LoVo (cell line): ENCODE measurements around the gene TESK2.
"Not testable (repeated sequence)": the region's sequence is repeated elsewhere in the genome, so short reads cannot be mapped to it uniquely, and the experiment has no call there.

Experiments used
- DNase-seq: peaks from one replicate; pipeline ENCODE4 v3.0.0-alpha.2; 2016; ENCODE audit warnings: low spot score

Gene TESK2

GRCh38 chr1:45490626-45491486, at the start of gene TESK2:
TSS of gene TESK2 (minus strand) at chr1:45491163. CDS start at chr1:45457785, 33,378 bp downstream.
- DNase-seq, result peak; percentile 99

- no peak for DNase-seq
Observed at GRCh38 chr1:45536886-45537285, 45.9 kb upstream of the TESK2 start.

DNA sequence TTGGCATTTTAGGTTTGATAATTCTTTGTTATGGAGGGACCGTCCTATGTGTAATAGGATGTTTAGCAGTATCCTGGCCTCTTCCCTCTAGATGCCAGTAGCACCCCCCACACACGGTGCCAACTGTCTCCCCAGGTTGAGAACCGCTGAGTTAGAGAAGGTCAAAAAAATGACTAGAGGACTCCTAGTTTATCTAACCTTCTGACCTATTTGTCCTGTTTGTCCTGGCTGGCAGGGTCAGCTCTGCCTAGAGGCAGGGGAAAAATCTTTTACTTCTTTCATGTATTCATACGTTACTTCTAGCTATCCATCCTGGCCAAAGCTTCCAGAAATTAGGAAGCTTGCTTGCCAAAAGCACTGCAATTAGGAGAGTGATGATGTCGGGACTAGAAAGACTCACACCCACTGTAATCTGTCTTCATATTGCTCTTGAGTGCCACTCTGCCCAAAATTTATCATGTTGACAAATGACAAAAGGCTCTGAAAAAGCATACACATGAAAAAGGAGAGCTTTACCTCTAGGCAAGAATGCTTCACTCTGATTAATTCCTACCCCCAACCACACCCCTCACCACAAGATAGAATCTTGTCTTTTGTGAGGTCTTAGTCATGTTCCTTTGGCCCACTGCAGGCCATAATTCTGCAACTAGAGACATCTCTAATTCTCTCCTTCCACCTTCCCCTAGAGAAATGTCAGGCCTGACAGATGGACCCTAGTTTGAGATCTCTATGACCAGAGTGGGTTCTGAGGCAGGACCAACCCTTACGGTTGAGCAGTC, 45.2 kb upstream of the TESK2 start:
- no peak for DNase-seq

GRCh38 chr1:45531873-45532272, 40.9 kb upstream of the TESK2 start:
- DNase-seq, result no peak

GRCh38 chr1:45530632-45531135, 39.7 kb upstream of the TESK2 start:
- no peak for DNase-seq

DNA sequence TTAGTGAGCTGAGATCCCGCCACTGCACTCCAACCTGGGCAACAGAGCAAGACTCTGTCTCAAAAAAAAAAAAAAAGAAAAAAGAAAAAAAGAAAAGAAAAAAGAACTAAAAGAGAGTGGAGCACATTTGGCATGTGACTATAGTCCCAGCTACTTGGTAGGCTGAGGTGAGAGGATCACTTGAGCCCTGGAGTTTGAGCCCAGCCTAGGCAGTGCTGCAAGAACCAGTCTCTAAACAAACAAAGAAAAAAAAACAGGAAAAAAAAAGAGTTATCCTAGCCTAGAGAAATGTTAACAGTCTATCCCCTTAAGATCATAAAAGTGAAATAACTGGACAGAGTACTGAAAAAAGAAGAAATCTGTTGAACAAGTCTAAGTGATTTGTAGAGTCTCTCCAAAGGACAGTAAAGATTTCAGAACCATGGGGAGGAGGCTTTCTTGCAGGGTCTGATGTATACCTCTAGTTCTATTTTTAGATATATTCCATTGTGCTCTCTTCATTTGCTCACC, 35.2 kb upstream of the TESK2 start:
- DNase-seq, result no peak

DNA sequence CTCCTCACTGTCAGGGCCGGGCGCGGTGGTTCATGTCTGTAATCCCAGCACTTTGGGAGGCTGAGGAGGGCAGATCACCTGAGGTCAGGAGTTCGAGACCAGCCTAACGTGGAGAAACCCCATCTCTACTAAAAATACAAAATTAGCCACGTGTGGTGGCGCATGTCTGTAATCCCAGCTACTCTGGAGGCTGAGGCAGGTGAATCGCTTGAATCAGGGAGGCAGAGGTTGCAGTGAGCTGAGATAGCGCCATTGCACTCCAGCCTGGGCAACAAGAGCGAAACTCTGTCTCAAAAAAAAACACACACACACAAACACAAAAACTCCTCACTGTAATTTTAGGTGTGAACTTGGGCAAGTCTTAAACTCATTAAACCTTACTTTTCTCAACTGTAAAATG, 33.0 kb upstream of the TESK2 start:
- DNase-seq, result not testable (repeated sequence)

DNA sequence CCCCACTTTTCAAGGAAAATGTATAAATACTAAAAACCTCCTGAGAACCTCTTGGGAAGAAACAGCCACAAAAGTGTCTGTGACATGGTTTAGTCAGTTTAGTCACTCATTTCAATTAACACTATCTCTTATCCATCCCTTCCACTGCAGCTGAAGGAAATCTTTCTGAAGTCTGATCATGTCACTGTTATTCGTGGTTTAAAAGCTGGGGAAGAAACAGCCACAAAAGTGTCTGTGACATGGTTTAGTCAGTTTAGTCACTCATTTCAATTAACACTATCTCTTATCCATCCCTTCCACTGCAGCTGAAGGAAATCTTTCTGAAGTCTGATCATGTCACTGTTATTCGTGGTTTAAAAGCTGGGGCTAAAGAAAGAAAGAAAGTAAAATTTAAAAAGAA, 32.6 kb upstream of the TESK2 start:
- DNase-seq, result not testable (repeated sequence)

DNA sequence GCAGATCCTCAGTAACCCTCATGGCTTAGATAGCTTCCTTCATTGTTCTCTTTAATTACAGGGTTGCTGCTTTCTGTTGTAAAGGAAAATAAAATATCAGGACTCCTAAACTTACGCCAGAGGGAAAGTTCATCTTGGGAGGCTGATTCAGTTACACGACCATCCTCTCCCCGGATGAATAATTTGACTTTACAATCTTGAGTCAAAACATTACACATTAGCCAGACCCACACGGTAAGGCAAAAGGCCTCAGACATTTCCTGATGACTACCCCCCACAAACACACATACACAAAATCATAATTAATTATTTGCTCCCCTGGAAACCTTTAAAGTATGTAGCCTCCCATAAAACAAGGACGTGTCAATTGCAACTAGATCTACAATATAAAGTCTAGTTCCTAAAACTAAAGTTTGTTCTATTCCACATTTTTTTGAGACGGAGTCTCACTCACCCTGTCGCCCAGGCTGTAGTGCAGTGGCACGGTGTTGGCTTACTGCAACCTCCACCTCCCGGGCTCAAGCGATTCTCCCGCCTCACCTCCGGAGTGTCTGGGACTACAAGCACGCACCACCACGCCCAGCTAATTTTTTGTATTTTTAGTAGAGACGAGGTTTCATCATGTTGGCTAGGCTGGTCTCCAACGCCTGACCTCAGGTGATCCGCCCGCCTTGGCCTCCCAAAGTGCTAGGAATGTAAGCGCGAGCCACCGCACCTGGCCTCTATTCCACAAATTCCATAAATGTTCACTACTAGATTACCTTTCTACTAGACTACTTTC, 31.6 kb upstream of the TESK2 start:
- DNase-seq, result peak; percentile 39

DNA sequence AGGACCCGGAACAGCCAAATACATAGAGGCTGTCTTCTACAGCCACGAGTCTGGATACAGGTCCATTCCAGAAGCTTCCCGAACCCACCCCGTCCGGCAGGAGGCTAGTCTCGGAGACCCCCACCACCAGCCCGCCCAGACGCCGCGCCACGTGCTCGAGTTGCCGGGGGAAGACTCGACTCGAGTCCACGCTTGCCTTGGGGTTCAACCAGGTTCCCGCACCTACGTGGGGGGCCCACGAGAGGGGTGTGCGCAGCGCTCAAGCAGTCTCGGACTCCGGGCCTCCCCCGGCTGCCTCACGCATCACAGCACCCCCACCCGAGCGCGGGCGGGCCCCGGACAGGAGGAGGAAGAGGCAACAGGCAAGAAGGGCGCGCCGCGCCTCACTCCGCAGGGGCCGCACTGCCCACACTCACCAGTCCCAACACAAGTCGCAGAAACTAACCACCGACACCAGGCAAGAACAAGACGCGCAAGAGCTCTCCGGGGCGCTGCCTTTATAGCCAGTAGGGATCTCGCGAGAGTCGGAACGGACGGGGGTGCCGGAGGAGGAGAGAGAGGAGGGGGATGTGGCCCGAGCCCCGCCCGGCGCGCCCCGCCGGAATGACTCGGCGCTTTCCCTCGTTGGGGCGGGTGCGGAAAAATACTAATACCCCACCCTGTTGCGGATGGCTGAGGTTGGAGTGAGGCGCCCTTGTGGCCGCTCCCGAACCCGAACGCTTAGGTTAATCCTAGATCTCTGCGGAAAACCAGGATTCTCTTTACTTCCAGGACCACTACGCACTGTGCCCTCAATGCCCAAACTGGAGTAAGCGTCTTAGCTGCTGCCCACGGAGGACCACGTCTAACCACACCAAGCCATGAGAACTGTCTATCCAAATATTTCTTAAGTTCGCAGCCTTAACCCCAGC, 30.7 kb upstream of the TESK2 start, which contains the start of gene PRDX1:
PRDX1 (minus strand) TSS at position 472 of the 911 bp plus-strand sequence. CDS start 2,841 bp downstream, outside the sequence.
- peak; percentile 95 for DNase-seq

DNA sequence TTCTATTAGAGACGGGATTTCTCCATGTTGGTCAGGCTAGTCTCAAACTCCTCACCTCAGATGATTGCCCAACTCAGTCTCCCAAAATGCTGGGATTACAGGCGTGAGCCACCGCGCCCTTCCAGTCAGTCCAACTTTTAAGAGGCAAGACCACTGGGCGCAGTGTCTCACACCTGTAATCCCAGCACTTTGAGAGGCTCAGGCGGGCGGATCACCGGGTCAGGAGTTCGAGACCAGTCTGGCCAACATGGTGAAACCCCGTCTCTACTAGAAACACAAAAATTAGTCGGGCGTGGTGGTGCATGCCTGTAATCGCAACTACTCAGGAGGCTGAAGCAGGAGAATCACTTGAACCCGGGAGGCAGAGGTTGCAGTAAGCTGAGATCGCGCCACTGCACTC, 28.8 kb upstream of the TESK2 start:
- DNase-seq, result not testable (repeated sequence)

GRCh38 chr1:45518910-45519309, 27.9 kb upstream of the TESK2 start:
- DNase-seq, result no peak

DNA sequence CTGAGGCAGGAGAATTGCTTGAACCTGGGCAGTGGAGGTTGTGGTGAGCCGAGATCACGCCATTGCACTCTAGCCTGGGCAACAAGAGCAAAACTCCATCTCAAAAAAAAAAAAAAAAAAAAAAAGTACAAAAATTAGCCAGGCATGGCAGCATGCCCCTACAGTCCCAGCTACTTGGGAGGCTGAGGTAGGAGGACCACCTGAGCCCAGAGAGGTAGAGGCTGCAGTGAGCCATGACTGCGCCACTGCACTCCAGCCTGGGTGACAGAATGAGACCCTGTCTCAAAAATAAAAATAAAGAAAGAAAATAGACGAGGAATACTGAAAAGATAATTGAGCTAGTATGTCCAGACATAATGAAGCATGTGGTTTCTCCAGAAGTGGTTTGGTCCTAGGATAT, 27.4 kb upstream of the TESK2 start:
- not testable (repeated sequence) for DNase-seq

DNA sequence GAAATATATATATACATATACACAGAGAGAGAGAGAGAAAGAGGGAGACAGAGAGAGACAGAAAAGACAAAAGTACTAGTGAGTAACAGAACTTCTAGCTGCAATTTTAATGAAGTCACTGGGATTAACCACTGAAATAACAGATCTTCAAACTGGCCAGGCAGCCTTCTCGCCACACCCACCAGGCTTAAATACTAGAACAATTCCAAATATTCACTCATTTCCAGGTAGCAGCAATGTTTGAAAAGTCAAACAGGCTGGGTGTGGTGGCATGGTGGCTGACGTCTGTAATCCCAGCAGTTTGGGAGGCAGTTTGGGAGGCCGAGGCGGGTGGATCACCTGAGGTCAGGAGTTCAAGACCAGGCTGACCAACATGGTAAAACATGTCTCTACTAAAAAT, 25.5 kb upstream of the TESK2 start:
- DNase-seq, result no peak

GRCh38 chr1:45516036-45516435, 25.1 kb upstream of the TESK2 start:
- no peak for DNase-seq

GRCh38 chr1:45513532-45514260, 22.7 kb upstream of the TESK2 start:
- DNase-seq, result not testable (repeated sequence)

DNA sequence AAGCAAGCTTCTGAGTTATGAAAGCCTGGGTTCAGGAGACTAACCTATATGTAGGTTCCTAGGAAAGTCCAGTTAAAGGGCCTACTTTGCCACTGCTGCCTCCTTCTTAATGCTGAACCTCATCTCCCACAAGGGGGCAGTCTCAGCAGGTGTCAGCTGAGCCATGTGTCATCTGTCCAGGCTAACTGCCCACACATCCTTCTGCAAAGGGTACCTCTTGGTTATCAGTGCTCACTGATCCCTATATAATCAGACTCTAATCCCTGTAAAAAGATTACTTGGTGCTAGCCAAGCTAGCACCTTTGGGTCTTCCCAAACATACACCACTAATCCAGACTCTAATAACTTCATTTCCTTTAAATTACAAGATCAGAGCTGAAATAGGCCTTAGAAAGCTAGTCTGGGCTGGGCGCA, 21.7 kb upstream of the TESK2 start:
- peak; percentile 31 for DNase-seq

- no peak for DNase-seq
Observed at GRCh38 chr1:45510972-45511527, 20.1 kb upstream of the TESK2 start.
